ENCODE results near the gene PADI3. TPM values are rescaled to one million over a fixed set of nuclear protein-coding genes. Genes with fewer than 3 reads are reported as not detected.

Gene PADI3
- total and polyA plus RNA-seq, 2 of the 4 experiments (the other 2 are of a cell fraction) = not detected

DNA sequence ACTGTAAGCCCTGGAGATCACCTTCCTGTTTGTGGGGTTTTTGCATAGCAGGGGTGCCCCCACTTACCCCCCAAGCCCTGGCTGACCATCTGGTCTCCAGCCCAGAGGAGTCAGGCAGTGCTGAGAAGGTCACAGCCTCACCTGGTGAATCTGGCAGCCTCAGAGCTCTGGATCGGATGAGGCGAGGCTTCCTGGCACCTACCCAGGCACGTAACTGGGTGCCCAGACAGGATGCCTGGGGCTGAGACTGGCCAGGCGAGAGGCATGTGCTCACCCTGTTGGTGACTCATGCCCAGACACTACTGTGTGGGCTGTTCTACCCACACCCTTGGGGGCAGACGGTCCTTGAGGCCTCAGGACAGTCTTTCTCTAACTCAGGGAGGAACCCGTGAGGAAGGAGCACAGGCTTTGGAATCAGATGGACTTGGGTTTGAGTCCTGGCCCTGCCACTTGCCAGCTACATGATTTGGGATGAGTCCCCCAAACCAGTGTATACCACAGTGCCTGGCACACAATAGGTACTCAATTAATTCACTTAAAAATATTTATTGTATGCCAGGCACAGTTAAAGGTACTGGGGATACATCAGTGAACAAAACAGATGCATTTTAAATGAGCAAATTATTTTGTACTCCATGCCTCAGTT lies 15.1 kb upstream of the PADI3 start (continued):
- TF ChIP-seq FOS (IDR thresholded peaks at IDR 0.05; ENCODE audit: low read depth, low read length) (peak; percentile 95), BHLHE40 (IDR thresholded peaks at IDR 0.05; ENCODE audit: low read depth, low read length) (peak; percentile 86), MAZ (IDR thresholded peaks at IDR 0.05; ENCODE audit: borderline replicate concordance, low read depth, low read length) (peak; percentile 54; the same call in 1 of the 2 replicates)

DNA sequence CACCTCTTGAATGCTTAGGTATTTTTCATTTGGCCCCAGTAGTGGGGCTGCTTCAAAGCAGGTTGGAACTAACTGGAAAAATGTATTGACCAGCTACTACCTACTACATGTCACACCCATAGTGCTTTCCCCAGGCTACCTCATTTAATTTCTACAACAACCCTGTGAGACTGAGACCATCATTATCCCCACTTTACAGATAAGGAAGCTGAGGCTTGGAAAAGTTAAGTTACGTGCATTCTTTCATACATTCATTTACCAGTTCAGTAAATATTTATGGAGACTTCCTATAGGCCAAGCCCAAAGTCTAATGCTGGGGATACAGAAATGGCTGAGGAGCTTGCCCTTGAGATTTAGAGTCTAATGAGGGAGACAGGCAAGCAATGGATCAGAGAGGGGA lies 14.5 kb upstream of the PADI3 start:
- Histone ChIP-seq H3K56ac (ENCODE audit: extremely low read depth, insufficient read depth, low read length) (no peak overlapping the region), H4K91ac (ENCODE audit: insufficient read depth, low read depth, low read length) (peak overlapping the region; percentile 96), H3K4me2 (ENCODE audit: low read depth, low read length) (no peak overlapping the region), H2BK15ac (ENCODE audit: low read depth, low read length) (peak overlapping the region; percentile 98; the same call in 2 of the 3 replicates), H3K36me3 (ENCODE audit: control insufficient read depth, insufficient read depth, low read length) (no peaks in the 10 kb centered on the region), H3K4me3 (ENCODE audit: insufficient read depth, low read depth, low read length) (no peak overlapping the region), H2AK9ac (replicated peaks; ENCODE audit: low read depth, low read length, poor library complexity) (no peak overlapping the region), H2AK5ac (ENCODE audit: low read depth, low read length) (peak overlapping the region; percentile 90), H3K4ac (ENCODE audit: low read depth, low read length) (peak overlapping the region; percentile 98), H2AFZ (replicated peaks; ENCODE audit: low read length, poor library complexity) (no peak overlapping the region), H4K20me1 (ENCODE audit: insufficient read depth, low read length) (0 out of 2 replicates have a peak, but pooled peaks cover 3% of the 10 kb centered on the region), H2BK20ac (ENCODE audit: low read depth, low read length) (peak overlapping the region; percentile 98), H4K8ac (ENCODE audit: low read depth in 2 of 2, low read length in 2 of 2) (peak overlapping the region; percentile 17 to 53; a peak in 2 of 4 replicates), H3K27me3 (ENCODE audit: control insufficient read depth, insufficient read depth, low read length) (no peaks in the 10 kb centered on the region; the same call in 1 of the 2 replicates), H3K79me1 (ENCODE audit: low read depth in 1 of 2, low read length in 2 of 2) (no peaks in the 10 kb centered on the region), H3K23ac (ENCODE audit: low read depth, low read length) (0 out of 2 replicates have a peak overlapping the region, but pooled peaks have one; percentile 37), H3K9me3 (ENCODE audit: control insufficient read depth, insufficient read depth, low read length) (no peaks in the 10 kb centered on the region), H2BK5ac (ENCODE audit: low read depth, low read length, poor library complexity, severe bottlenecking) (peak overlapping the region; percentile 81), H3K14ac (replicated peaks; ENCODE audit: low read depth, low read length) (peak overlapping the region; percentile 93), H3K18ac (ENCODE audit: low read depth, low read length) (peak overlapping the region; percentile 37; the same call in 1 of the 2 replicates), H3K27ac (ENCODE audit: insufficient read depth, low read length) (no peak overlapping the region), H2BK120ac (ENCODE audit: low read depth, low read length) (peak overlapping the region; percentile 97), H3K9ac (ENCODE audit: low read depth, low read length) (no peak overlapping the region), H3K4me1 (ENCODE audit: control insufficient read depth, insufficient read depth, low read length) (peaks cover 13% of the 10 kb centered on the region), H4K5ac (ENCODE audit: low read depth, low read length) (no peak overlapping the region; the same call in 1 of the 2 replicates), H3K9me1 (ENCODE audit: insufficient read depth, low read length) (peaks cover 9% of the 10 kb centered on the region)
- in situ Hi-C loops (cut with MboI; ENCODE audit: low sequenced_read_pairs) (loop anchor here (5.0 kb wide), 1 partner anchor 177 kb away; no protein-coding TSS in a partner anchor), dilution Hi-C loops (cut with HindIII; ENCODE audit: low sequenced_read_pairs, unreplicated experiment) (no loop called here), intact Hi-C loops (cut with micrococcal nuclease) (no loop called here)
- TF ChIP-seq FOS (IDR thresholded peaks at IDR 0.05; ENCODE audit: low read depth, low read length) (no peak), MAZ (IDR thresholded peaks at IDR 0.05; ENCODE audit: borderline replicate concordance, low read depth, low read length) (no peak), POLR2A (IDR thresholded peaks at IDR 0.05; ENCODE audit: low read depth, low read length) (no peak), RAD21 (IDR thresholded peaks at IDR 0.05; ENCODE audit: low read length) (no peak), RCOR1 (IDR thresholded peaks at IDR 0.05; ENCODE audit: insufficient replicate concordance, low read length) (no peak), CHD1 (IDR thresholded peaks at IDR 0.05; ENCODE audit: low read depth, low read length) (no peak), BHLHE40 (IDR thresholded peaks at IDR 0.05; ENCODE audit: low read depth, low read length) (no peak)
- TF ChIP-seq, protein P1, sequence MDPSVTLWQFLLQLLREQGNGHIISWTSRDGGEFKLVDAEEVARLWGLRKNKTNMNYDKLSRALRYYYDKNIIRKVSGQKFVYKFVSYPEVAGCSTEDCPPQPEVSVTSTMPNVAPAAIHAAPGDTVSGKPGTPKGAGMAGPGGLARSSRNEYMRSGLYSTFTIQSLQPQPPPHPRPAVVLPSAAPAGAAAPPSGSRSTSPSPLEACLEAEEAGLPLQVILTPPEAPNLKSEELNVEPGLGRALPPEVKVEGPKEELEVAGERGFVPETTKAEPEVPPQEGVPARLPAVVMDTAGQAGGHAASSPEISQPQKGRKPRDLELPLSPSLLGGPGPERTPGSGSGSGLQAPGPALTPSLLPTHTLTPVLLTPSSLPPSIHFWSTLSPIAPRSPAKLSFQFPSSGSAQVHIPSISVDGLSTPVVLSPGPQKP (IDR thresholded peaks at IDR 0.05; ENCODE audit: borderline replicate concordance, low read depth, low read length) = no peak
- TF ChIP-seq, protein P2, sequence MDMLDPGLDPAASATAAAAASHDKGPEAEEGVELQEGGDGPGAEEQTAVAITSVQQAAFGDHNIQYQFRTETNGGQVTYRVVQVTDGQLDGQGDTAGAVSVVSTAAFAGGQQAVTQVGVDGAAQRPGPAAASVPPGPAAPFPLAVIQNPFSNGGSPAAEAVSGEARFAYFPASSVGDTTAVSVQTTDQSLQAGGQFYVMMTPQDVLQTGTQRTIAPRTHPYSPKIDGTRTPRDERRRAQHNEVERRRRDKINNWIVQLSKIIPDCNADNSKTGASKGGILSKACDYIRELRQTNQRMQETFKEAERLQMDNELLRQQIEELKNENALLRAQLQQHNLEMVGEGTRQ (IDR thresholded peaks at IDR 0.05; ENCODE audit: low read depth, low read length) = no peak
- ATAC-seq (ENCODE audit: low read depth) (no peak), DNase-seq (no peak)
- ChIA-PET POLR2A (ENCODE audit: unreplicated experiment) (no interaction called here), CTCF (interaction anchor here (3.0 kb wide), 1 partner anchor 109 kb away, joined by 22 read pairs; no protein-coding TSS in a partner anchor)
- no CpG with 5 or more reads among the region's 1 CpG for WGBS, 2 experiments (ENCODE audit: extremely low coverage in 2 of 2, insufficient read length in 1 of 2)
- BruUV-seq (replicated peaks) = no TSS peak
